ENCODE results near the gene NLGN1.

DNA sequence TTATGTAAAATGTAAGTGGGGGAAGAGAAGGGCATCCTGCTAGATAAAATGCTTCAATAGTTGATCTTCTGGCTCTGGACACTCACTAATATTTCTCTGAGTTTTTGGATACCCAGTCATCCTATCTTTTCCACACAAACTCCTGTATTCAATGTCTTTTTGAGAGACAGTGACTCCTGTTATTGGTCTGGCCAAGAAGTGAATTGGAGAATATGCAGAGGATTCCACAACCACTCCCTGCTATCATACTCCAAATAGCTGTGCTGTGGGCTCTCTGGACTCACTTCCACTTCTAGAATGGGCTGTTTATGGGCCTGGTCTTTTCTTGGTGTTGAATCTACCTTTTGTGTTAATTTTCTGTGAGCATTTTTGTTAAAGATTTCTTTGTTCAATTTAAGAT is 376.8 kb downstream of the NLGN1 start:
- TF ChIP-seq, protein P1, sequence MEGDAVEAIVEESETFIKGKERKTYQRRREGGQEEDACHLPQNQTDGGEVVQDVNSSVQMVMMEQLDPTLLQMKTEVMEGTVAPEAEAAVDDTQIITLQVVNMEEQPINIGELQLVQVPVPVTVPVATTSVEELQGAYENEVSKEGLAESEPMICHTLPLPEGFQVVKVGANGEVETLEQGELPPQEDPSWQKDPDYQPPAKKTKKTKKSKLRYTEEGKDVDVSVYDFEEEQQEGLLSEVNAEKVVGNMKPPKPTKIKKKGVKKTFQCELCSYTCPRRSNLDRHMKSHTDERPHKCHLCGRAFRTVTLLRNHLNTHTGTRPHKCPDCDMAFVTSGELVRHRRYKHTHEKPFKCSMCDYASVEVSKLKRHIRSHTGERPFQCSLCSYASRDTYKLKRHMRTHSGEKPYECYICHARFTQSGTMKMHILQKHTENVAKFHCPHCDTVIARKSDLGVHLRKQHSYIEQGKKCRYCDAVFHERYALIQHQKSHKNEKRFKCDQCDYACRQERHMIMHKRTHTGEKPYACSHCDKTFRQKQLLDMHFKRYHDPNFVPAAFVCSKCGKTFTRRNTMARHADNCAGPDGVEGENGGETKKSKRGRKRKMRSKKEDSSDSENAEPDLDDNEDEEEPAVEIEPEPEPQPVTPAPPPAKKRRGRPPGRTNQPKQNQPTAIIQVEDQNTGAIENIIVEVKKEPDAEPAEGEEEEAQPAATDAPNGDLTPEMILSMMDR (IDR thresholded peaks at IDR 0.05; ENCODE audit: poor library complexity, severe bottlenecking), result no peak
- no peak for TF ChIP-seq EP300 (conservative IDR thresholded peaks at IDR 0.05; ENCODE audit: poor library complexity, severe bottlenecking)
- TF ChIP-seq POLR2AphosphoS5 (IDR thresholded peaks at IDR 0.05), result no peak

Measured in neural cell (in vitro differentiated cells).